HepG2 (cell line): ENCODE measurements around the gene TNP2. TPM values are rescaled to one million over a fixed set of nuclear protein-coding genes. Genes with fewer than 3 reads are reported as not detected.
A peak's percentile ranks its signal among the peaks of the same experiment; 100 is the strongest.

Experiments
- CCDC6 ChIP-seq: sonication (generic); formaldehyde crosslinking; IDR thresholded peaks from 2 replicates; pipeline ENCODE4 v1.8.1; 2022; ENCODE audit warnings: mild to moderate bottlenecking, missing genetic modification reagents, moderate library complexity
- RAD21 ChIP-seq: fragments of 450-650 bp; formaldehyde crosslinking; IDR thresholded peaks from 2 replicates; pipeline ENCODE4 v1.5.0; 2020; ENCODE audit warnings: mild to moderate bottlenecking
- SOX13 ChIP-seq, 3 experiments: fragments of 450-650 bp in 1 of 3; sonication (generic) in 1 of 3; formaldehyde crosslinking in 1 of 3; IDR thresholded peaks in 2 of 3; conservative IDR thresholded peaks in 1 of 3; 2 replicates each; pipeline versions ENCODE4 v1.5.0 to v1.6.1; 2016 to 2020; ENCODE audit warnings: antibody characterized with exemption in 1 of 3, mild to moderate bottlenecking in 1 of 3, missing compliant biosample characterization in 1 of 3, missing genetic modification reagents in 1 of 3, moderate library complexity in 1 of 3
- TCF7 ChIP-seq: sonication (generic); IDR thresholded peaks from 2 replicates; pipeline ENCODE4 v1.6.1; 2016; ENCODE audit warnings: antibody characterized with exemption, low read depth
- XRCC5 ChIP-seq: fragments of 200-400 bp; formaldehyde crosslinking; optimal IDR thresholded peaks from 2 replicates; pipeline ENCODE3; 2017; ENCODE audit warnings: mild to moderate bottlenecking, low read length
- YY1 ChIP-seq: IDR thresholded peaks from 2 replicates; pipeline ENCODE4 v1.6.1; 2011; ENCODE audit warnings: low read length, low read depth, moderate library complexity, mild to moderate bottlenecking; ENCODE audit not compliant: insufficient read depth, insufficient replicate concordance
- ZFP82 ChIP-seq: sonication (generic); formaldehyde crosslinking; IDR thresholded peaks from 2 replicates; pipeline ENCODE4 v1.5.1; 2020; ENCODE audit warnings: mild to moderate bottlenecking, missing genetic modification reagents, borderline replicate concordance
- ZFX ChIP-seq: sonication (generic); formaldehyde crosslinking; IDR thresholded peaks from 2 replicates; pipeline ENCODE4 v1.4.0; 2020; ENCODE audit warnings: mild to moderate bottlenecking, low read depth, missing genetic modification reagents, moderate library complexity
- ZNF121 ChIP-seq: sonication (generic); formaldehyde crosslinking; IDR thresholded peaks from 2 replicates; pipeline ENCODE4 v1.5.0; 2020; ENCODE audit warnings: mild to moderate bottlenecking, missing genetic modification reagents
- ZNF558 ChIP-seq: sonication (generic); formaldehyde crosslinking; IDR thresholded peaks from 2 replicates; pipeline ENCODE4 v1.9.0; 2022; ENCODE audit warnings: mild to moderate bottlenecking, missing genetic modification reagents, borderline replicate concordance
- ZNF737 ChIP-seq: sonication (generic); formaldehyde crosslinking; IDR thresholded peaks from 2 replicates; pipeline ENCODE4 v1.5.0; 2020; ENCODE audit warnings: missing genetic modification reagents, mild to moderate bottlenecking, borderline replicate concordance
- ZNF768 ChIP-seq: sonication (generic); formaldehyde crosslinking; IDR thresholded peaks from 2 replicates; pipeline ENCODE4 v1.4.0; 2020; ENCODE audit warnings: missing genetic modification reagents
- polyA plus RNA-seq, 8 experiments: library from polyadenylated mRNA; depleted of rRNA in 3 of 8; stranded (reverse) in 7 of 8; unstranded in 1 of 8; fragments of >200 nt; fragmentation: Illumina TruSeq in 4 of 8; extraction: Trizol in 4 of 8; gene quantifications; 2 replicates each; pipeline versions ENCODE4 v1.2.1 to v1.2.3, GENCODE V29; 2011 to 2016; ENCODE audit warnings: low read depth in 4 of 8, missing spikeins in 1 of 8, mixed read lengths in 1 of 8; ENCODE audit not compliant: insufficient read depth in 1 of 8
- total RNA-seq, 5 experiments: library from RNA; depleted of rRNA; stranded (reverse); fragments of >200 nt; fragmentation: Illumina TruSeq; extraction: Trizol; gene quantifications; 2 replicates each; pipeline ENCODE4 v1.2.3, GENCODE V29; 2016; ENCODE audit warnings: low read depth in 1 of 5
- TF ChIP-seq, protein P1 (sequence below): sonication (generic); formaldehyde crosslinking; IDR thresholded peaks from 2 replicates; pipeline ENCODE4 v1.5.0; 2020; ENCODE audit warnings: mild to moderate bottlenecking, missing genetic modification reagents, borderline replicate concordance
- TF ChIP-seq, protein P2 (sequence below): sonication (generic); formaldehyde crosslinking; IDR thresholded peaks from 2 replicates; pipeline ENCODE4 v1.5.0; 2020; ENCODE audit warnings: mild to moderate bottlenecking, missing genetic modification reagents, borderline replicate concordance
- TF ChIP-seq, protein P3 (sequence below): sonication (generic); formaldehyde crosslinking; IDR thresholded peaks from 2 replicates; pipeline ENCODE4 v1.4.0; 2020; ENCODE audit warnings: missing genetic modification reagents, mild to moderate bottlenecking, borderline replicate concordance

Gene TNP2
- total and polyA plus RNA-seq, 2 of the 13 experiments (the other 11 are each of a cell fraction or from before 2014, with no cell fraction given), result not detected

DNA sequence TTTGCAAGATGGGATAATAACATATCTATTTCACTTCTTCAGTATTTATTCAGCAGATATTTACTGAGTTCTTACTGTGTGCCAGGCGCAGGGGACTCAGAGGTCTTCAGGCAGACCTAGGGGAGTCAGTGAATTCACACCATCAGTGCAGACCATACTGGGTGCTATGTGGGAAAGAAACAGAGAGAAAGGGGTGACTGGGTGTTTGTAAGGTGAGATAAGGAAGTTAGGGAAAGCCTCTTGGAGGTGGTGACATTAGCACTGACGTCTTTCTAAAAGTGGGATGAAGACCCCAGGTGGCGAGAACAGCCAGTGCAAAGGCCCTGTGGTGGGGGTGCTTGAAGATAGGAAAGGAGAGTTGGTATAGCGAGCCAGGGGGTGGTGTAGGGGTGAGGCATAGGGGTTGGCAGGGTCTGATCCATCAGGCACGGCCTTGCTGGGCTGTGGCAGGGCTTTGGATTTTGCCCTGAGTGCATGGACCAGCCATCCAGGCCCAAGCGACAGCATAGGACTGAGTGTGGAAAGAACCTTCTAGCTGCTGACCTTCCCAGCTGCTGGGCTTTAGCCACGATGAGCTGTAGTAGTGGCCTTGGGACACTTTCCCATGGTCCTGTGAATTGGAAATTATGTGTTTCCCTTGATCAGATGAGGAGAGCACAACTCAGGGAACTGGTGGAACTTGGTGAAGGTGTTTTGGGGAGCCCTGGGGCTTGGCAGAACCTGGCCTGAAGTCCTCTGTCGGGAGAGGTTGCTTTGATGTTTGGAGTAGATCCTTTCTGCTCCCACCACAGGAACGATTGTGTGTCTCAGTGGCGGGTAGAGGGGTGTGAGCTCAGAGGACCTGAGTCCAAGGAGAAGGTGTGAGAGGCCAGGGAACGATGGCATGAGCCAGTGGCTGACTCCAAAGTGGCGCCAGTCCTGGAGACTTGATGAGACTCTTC is 9.2 kb downstream of the TNP2 start (continued):
- TF ChIP-seq ZNF558 (0 out of 2 replicates have a peak, but pooled peaks have one; percentile 52), RAD21 (CRISPR knock-in tag) (0 out of 2 replicates have a peak, but pooled peaks have one; percentile 17), XRCC5 (peak; percentile 3), ZNF737 (CRISPR knock-in tag) (peak; percentile 74; the same call in 1 of the 2 replicates), TCF7 (0 out of 2 replicates have a peak, but pooled peaks have one; percentile 19), SOX13 (IDR thresholded peaks at IDR 0.05) (no peak), SOX13 (CRISPR knock-in tag; conservative IDR thresholded peaks at IDR 0.05 in 1 of 2, IDR thresholded peaks at IDR 0.05 in 1 of 2) (0 out of 4 replicates have a peak, but pooled peaks of 1 of the 2 experiments have one; percentile 10), ZNF121 (CRISPR knock-in tag) (peak; percentile 89), ZFP82 (CRISPR knock-in tag) (no peak), YY1 (peak; percentile 17), ZNF768 (CRISPR knock-in tag) (no peak), CCDC6 (CRISPR knock-in tag) (0 out of 2 replicates have a peak, but pooled peaks have one; percentile 18), ZFX (CRISPR knock-in tag) (peak; percentile 53)
- TF ChIP-seq, protein P1, sequence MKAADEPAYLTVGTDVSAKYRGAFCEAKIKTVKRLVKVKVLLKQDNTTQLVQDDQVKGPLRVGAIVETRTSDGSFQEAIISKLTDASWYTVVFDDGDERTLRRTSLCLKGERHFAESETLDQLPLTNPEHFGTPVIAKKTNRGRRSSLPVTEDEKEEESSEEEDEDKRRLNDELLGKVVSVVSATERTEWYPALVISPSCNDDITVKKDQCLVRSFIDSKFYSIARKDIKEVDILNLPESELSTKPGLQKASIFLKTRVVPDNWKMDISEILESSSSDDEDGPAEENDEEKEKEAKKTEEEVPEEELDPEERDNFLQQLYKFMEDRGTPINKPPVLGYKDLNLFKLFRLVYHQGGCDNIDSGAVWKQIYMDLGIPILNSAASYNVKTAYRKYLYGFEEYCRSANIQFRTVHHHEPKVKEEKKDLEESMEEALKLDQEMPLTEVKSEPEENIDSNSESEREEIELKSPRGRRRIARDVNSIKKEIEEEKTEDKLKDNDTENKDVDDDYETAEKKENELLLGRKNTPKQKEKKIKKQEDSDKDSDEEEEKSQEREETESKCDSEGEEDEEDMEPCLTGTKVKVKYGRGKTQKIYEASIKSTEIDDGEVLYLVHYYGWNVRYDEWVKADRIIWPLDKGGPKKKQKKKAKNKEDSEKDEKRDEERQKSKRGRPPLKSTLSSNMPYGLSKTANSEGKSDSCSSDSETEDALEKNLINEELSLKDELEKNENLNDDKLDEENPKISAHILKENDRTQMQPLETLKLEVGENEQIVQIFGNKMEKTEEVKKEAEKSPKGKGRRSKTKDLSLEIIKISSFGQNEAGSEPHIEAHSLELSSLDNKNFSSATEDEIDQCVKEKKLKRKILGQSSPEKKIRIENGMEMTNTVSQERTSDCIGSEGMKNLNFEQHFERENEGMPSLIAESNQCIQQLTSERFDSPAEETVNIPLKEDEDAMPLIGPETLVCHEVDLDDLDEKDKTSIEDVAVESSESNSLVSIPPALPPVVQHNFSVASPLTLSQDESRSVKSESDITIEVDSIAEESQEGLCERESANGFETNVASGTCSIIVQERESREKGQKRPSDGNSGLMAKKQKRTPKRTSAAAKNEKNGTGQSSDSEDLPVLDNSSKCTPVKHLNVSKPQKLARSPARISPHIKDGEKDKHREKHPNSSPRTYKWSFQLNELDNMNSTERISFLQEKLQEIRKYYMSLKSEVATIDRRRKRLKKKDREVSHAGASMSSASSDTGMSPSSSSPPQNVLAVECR (CRISPR knock-in tag), result peak; percentile 39; the same call in 1 of the 2 replicates
- TF ChIP-seq, protein P2, sequence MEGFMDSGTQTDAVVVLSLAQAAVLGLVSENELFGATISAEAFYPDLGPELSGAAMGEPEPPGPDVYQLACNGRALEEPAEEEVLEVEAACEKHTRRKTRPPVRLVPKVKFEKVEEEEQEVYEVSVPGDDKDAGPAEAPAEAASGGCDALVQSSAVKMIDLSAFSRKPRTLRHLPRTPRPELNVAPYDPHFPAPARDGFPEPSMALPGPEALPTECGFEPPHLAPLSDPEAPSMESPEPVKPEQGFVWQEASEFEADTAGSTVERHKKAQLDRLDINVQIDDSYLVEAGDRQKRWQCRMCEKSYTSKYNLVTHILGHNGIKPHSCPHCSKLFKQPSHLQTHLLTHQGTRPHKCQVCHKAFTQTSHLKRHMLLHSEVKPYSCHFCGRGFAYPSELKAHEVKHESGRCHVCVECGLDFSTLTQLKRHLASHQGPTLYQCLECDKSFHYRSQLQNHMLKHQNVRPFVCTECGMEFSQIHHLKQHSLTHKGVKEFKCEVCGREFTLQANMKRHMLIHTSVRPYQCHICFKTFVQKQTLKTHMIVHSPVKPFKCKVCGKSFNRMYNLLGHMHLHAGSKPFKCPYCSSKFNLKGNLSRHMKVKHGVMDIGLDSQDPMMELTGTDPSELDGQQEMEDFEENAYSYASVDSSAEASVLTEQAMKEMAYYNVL, result peak; percentile 22; the same call in 1 of the 2 replicates
- TF ChIP-seq, protein P3, sequence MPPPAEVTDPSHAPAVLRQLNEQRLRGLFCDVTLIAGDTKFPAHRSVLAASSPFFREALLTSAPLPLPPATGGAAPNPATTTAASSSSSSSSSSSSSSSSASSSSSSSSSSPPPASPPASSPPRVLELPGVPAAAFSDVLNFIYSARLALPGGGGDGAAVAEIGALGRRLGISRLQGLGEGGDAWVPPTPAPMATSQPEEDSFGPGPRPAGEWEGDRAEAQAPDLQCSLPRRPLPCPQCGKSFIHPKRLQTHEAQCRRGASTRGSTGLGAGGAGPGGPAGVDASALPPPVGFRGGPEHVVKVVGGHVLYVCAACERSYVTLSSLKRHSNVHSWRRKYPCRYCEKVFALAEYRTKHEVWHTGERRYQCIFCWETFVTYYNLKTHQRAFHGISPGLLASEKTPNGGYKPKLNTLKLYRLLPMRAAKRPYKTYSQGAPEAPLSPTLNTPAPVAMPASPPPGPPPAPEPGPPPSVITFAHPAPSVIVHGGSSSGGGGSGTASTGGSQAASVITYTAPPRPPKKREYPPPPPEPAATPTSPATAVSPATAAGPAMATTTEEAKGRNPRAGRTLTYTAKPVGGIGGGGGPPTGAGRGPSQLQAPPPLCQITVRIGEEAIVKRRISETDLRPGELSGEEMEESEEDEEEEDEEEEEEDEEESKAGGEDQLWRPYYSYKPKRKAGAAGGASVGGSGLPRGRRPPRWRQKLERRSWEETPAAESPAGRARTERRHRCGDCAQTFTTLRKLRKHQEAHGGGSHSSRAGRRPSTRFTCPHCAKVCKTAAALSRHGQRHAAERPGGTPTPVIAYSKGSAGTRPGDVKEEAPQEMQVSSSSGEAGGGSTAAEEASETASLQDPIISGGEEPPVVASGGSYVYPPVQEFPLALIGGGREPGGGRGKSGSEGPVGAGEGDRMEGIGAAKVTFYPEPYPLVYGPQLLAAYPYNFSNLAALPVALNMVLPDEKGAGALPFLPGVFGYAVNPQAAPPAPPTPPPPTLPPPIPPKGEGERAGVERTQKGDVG (CRISPR knock-in tag), result peak; percentile 38; the same call in 1 of the 2 replicates
